ENCODE results near the gene RGPD3. TPM values are rescaled to one million over a fixed set of nuclear protein-coding genes. Genes with fewer than 3 reads are reported as not detected.

The RGPD3 gene
- total RNA-seq, 1 experiment from 2014 or later: 0.07 TPM

DNA sequence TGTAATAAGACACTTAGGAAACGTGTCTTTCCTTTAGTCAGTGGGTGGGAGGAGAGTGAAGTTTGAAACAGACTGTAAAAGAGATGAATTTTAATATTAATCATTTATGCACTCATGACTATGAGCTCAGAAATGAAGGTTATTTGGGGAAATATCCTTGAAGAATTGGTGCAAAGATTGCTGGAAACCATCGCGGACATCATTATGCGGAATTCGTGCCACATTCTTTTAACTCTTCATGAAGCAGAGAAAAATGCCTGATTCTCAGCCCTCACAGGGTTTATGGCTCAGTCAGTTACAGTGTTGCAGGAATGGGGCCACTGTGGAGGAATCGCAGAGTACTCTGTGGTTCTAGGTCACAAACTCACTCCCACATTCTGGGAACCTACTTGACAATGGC lies 109.7 kb downstream of the RGPD3 start:
- CTCF ChIA-PET: no interaction called here

DNA sequence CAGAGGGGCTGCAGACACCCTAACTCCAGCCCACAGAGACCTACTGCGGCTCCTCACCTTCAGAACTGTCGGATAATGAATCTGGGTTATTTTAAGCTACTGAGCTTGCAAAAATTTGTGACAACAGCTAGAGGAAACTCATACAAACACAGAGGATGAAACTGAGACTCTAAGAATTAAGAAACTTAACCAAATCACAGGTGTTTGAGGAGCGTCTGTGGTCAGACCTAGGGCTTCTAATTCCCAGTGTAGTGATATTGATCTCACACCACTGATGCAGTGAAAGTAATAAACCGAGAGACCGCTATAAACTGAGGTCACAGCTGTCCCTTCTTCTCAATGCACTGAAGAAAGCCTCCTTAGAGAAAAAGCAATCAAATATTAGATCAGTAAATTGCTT lies 110.1 kb downstream of the RGPD3 start:
- no peak for ATAC-seq

More for the DNA sequence above, 109.7 kb downstream of the RGPD3 start:
- no peak overlapping the region for H3K4me3 Mint-ChIP-seq
- H3K36me3 Mint-ChIP-seq: no peaks in the 10 kb centered on the region
- H3K4me1 Mint-ChIP-seq: peaks cover 22% of the 10 kb centered on the region
- H3K27ac Mint-ChIP-seq: no peak overlapping the region
- POLR2A ChIA-PET: no interaction called here
- TF ChIP-seq, protein P1, sequence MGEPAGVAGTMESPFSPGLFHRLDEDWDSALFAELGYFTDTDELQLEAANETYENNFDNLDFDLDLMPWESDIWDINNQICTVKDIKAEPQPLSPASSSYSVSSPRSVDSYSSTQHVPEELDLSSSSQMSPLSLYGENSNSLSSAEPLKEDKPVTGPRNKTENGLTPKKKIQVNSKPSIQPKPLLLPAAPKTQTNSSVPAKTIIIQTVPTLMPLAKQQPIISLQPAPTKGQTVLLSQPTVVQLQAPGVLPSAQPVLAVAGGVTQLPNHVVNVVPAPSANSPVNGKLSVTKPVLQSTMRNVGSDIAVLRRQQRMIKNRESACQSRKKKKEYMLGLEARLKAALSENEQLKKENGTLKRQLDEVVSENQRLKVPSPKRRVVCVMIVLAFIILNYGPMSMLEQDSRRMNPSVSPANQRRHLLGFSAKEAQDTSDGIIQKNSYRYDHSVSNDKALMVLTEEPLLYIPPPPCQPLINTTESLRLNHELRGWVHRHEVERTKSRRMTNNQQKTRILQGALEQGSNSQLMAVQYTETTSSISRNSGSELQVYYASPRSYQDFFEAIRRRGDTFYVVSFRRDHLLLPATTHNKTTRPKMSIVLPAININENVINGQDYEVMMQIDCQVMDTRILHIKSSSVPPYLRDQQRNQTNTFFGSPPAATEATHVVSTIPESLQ (CRISPR knock-in tag; IDR thresholded peaks at IDR 0.05): no peak
- TF ChIP-seq CBFB (CRISPR knock-in tag; IDR thresholded peaks at IDR 0.05; ENCODE audit: low read depth) (no peak), ZNF263 (CRISPR knock-in tag; IDR thresholded peaks at IDR 0.05; ENCODE audit: low read depth) (no peak), NR2C2 (CRISPR knock-in tag; IDR thresholded peaks at IDR 0.05) (no peak), TP53 (CRISPR knock-in tag; IDR thresholded peaks at IDR 0.05) (no peak), ESRRA (CRISPR knock-in tag; IDR thresholded peaks at IDR 0.05; ENCODE audit: borderline replicate concordance) (no peak), TEAD4 (CRISPR knock-in tag; IDR thresholded peaks at IDR 0.05) (no peak)
- TF ChIP-seq, protein P2, sequence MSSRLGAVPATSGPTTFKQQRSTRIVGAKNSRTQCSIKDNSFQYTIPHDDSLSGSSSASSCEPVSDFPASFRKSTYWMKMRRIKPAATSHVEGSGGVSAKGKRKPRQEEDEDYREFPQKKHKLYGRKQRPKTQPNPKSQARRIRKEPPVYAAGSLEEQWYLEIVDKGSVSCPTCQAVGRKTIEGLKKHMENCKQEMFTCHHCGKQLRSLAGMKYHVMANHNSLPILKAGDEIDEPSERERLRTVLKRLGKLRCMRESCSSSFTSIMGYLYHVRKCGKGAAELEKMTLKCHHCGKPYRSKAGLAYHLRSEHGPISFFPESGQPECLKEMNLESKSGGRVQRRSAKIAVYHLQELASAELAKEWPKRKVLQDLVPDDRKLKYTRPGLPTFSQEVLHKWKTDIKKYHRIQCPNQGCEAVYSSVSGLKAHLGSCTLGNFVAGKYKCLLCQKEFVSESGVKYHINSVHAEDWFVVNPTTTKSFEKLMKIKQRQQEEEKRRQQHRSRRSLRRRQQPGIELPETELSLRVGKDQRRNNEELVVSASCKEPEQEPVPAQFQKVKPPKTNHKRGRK (CRISPR knock-in tag; IDR thresholded peaks at IDR 0.05; ENCODE audit: borderline replicate concordance): no peak
- H3K27me3 Mint-ChIP-seq (ENCODE audit: low read depth): no peaks in the 10 kb centered on the region
- no peak for ATAC-seq
- H3K9me3 Mint-ChIP-seq: no peaks in the 10 kb centered on the region
- no peak for DNase-seq (ENCODE audit: low spot score)

DNA sequence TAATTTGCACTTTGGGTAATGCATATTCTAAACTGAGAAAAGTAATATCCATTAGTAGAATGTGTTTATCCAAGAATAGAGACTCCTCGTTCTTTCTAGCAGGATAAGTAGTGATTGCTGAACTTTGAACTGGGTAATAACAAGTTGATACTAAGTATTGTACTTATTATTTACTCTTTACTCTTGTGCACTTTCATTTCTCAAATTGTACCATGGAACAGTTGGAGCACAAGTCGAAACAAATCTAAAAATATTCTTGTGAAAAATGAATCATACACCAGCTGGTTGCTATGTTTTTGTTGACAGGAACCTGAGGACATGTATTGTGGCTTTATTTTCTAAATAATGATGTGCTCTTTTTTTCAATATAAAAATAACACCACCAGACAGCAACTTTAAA lies 111.9 kb downstream of the RGPD3 start:
- ATAC-seq (no peak), DNase-seq (ENCODE audit: low spot score) (no peak)
- Mint-ChIP-seq H3K27me3 (ENCODE audit: low read depth) (no peaks in the 10 kb centered on the region), H3K4me3 (no peak overlapping the region), H3K36me3 (no peaks in the 10 kb centered on the region), H3K9me3 (no peaks in the 10 kb centered on the region), H3K4me1 (peaks cover 19% of the 10 kb centered on the region), H3K27ac (no peak overlapping the region)
- ChIA-PET CTCF (no interaction called here), POLR2A (no interaction called here)
- no peak for TF ChIP-seq ZNF263 (CRISPR knock-in tag; IDR thresholded peaks at IDR 0.05; ENCODE audit: low read depth)
- TF ChIP-seq, protein P3, sequence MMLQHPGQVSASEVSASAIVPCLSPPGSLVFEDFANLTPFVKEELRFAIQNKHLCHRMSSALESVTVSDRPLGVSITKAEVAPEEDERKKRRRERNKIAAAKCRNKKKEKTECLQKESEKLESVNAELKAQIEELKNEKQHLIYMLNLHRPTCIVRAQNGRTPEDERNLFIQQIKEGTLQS (CRISPR knock-in tag; conservative IDR thresholded peaks at IDR 0.05): no peak
- TF ChIP-seq ZNF317 (CRISPR knock-in tag; IDR thresholded peaks at IDR 0.05; ENCODE audit: borderline replicate concordance, low read depth): no peak
- no peak for TF ChIP-seq EMX1 (CRISPR knock-in tag; IDR thresholded peaks at IDR 0.05)
- no peak for TF ChIP-seq SP1 (CRISPR knock-in tag; conservative IDR thresholded peaks at IDR 0.05)
- TF ChIP-seq, protein P4, sequence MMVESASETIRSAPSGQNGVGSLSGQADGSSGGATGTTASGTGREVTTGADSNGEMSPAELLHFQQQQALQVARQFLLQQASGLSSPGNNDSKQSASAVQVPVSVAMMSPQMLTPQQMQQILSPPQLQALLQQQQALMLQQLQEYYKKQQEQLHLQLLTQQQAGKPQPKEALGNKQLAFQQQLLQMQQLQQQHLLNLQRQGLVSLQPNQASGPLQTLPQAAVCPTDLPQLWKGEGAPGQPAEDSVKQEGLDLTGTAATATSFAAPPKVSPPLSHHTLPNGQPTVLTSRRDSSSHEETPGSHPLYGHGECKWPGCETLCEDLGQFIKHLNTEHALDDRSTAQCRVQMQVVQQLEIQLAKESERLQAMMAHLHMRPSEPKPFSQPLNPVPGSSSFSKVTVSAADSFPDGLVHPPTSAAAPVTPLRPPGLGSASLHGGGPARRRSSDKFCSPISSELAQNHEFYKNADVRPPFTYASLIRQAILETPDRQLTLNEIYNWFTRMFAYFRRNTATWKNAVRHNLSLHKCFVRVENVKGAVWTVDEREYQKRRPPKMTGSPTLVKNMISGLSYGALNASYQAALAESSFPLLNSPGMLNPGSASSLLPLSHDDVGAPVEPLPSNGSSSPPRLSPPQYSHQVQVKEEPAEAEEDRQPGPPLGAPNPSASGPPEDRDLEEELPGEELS (CRISPR knock-in tag; IDR thresholded peaks at IDR 0.05): no peak
- no peak for TF ChIP-seq TEAD1 (CRISPR knock-in tag; IDR thresholded peaks at IDR 0.05)
- TF ChIP-seq GABPB1 (CRISPR knock-in tag; IDR thresholded peaks at IDR 0.05): no peak
- no peak for TF ChIP-seq IRF2 (CRISPR knock-in tag; IDR thresholded peaks at IDR 0.05; ENCODE audit: borderline replicate concordance, low read depth)
- TF ChIP-seq, protein P5, sequence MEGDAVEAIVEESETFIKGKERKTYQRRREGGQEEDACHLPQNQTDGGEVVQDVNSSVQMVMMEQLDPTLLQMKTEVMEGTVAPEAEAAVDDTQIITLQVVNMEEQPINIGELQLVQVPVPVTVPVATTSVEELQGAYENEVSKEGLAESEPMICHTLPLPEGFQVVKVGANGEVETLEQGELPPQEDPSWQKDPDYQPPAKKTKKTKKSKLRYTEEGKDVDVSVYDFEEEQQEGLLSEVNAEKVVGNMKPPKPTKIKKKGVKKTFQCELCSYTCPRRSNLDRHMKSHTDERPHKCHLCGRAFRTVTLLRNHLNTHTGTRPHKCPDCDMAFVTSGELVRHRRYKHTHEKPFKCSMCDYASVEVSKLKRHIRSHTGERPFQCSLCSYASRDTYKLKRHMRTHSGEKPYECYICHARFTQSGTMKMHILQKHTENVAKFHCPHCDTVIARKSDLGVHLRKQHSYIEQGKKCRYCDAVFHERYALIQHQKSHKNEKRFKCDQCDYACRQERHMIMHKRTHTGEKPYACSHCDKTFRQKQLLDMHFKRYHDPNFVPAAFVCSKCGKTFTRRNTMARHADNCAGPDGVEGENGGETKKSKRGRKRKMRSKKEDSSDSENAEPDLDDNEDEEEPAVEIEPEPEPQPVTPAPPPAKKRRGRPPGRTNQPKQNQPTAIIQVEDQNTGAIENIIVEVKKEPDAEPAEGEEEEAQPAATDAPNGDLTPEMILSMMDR (IDR thresholded peaks at IDR 0.05): no peak
- no peak for TF ChIP-seq NFE2L1 (CRISPR knock-in tag; IDR thresholded peaks at IDR 0.05)
- no peak for TF ChIP-seq SMAD3 (CRISPR knock-in tag; IDR thresholded peaks at IDR 0.05; ENCODE audit: borderline replicate concordance)
- TF ChIP-seq, protein P6, sequence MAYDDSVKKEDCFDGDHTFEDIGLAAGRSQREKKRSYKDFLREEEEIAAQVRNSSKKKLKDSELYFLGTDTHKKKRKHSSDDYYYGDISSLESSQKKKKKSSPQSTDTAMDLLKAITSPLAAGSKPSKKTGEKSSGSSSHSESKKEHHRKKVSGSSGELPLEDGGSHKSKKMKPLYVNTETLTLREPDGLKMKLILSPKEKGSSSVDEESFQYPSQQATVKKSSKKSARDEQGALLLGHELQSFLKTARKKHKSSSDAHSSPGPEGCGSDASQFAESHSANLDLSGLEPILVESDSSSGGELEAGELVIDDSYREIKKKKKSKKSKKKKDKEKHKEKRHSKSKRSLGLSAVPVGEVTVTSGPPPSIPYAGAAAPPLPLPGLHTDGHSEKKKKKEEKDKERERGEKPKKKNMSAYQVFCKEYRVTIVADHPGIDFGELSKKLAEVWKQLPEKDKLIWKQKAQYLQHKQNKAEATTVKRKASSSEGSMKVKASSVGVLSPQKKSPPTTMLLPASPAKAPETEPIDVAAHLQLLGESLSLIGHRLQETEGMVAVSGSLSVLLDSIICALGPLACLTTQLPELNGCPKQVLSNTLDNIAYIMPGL (CRISPR knock-in tag; IDR thresholded peaks at IDR 0.05): no peak
- TF ChIP-seq, protein P7, sequence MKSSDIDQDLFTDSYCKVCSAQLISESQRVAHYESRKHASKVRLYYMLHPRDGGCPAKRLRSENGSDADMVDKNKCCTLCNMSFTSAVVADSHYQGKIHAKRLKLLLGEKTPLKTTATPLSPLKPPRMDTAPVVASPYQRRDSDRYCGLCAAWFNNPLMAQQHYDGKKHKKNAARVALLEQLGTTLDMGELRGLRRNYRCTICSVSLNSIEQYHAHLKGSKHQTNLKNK (CRISPR knock-in tag; IDR thresholded peaks at IDR 0.05): no peak

More for the DNA sequence above, 110.1 kb downstream of the RGPD3 start:
- Mint-ChIP-seq H3K9me3 (no peaks in the 10 kb centered on the region), H3K27ac (no peak overlapping the region), H3K4me1 (peaks cover 22% of the 10 kb centered on the region), H3K27me3 (ENCODE audit: low read depth) (no peaks in the 10 kb centered on the region), H3K4me3 (no peak overlapping the region), H3K36me3 (no peaks in the 10 kb centered on the region)
- no peak for TF ChIP-seq ZNF416 (CRISPR knock-in tag; IDR thresholded peaks at IDR 0.05)
- ChIA-PET CTCF (no interaction called here), POLR2A (no interaction called here)
- no peak for DNase-seq (ENCODE audit: low spot score)
